Peyer's patch (tissue), 4 donors: ENCODE measurements around the gene SEC24A.

Experiments used
- CTCF ChIP-seq, 6 experiments: fragments of 450-650 bp in 4 of 6; fragments of 200-600 bp in 2 of 6; sonication (generic) in 1 of 6; IDR thresholded peaks; one replicate each; pipeline ENCODE4 v1.5.1; 2017 to 2019; ENCODE audit warnings: antibody characterized with exemption in 6 of 6, mild to moderate bottlenecking in 3 of 6, moderate library complexity in 1 of 6
- POLR2A ChIP-seq, 2 donors: fragments of 450-650 bp; IDR thresholded peaks; one replicate each; pipeline ENCODE4 v1.5.1; 2017; ENCODE audit warnings: antibody characterized with exemption in 2 of 2, mild to moderate bottlenecking in 2 of 2, moderate library complexity in 2 of 2

- TF ChIP-seq CTCF (IDR thresholded peaks at IDR 0.05) (no peak), POLR2A (IDR thresholded peaks at IDR 0.05) (no peak)
Measured at GRCh38 chr5:134610725-134611124, 37.9 kb upstream of the SEC24A start.
